GM18511 (cell line): ENCODE data around the gene GLIPR1L1.
"Not testable (repeated sequence)": the region's sequence is repeated elsewhere in the genome, so short reads cannot be mapped to it uniquely, and the experiment has no call there.

Source experiments
- ATAC-seq: cut with Tn5 transposase; IDR thresholded peaks from one replicate; pipeline ENCODE4 v1.9.1; 2021; ENCODE audit warnings: mild to moderate bottlenecking, moderate library complexity; ENCODE audit not compliant: unreplicated experiment

GLIPR1L1 gene

GRCh38 chr12:75334384-75335030 lies at the start of gene GLIPR1L1:
GLIPR1L1 (plus strand) TSS chr12:75334670; CDS start chr12:75334729, 59 bp downstream.
- ATAC-seq: peak; percentile 66

- ATAC-seq: no peak
Measured at GRCh38 chr12:75288860-75289259, 45.6 kb upstream of the GLIPR1L1 start.

GRCh38 chr12:75289753-75290152 lies 44.7 kb upstream of the GLIPR1L1 start:
- ATAC-seq: no peak

GRCh38 chr12:75291014-75291413 lies 43.5 kb upstream of the GLIPR1L1 start:
- no peak for ATAC-seq

- no peak for ATAC-seq
Measured at GRCh38 chr12:75294336-75294735, 40.1 kb upstream of the GLIPR1L1 start.

- no peak for ATAC-seq
Measured at GRCh38 chr12:75294797-75295196, 39.7 kb upstream of the GLIPR1L1 start.

GRCh38 chr12:75302225-75302624 lies 32.2 kb upstream of the GLIPR1L1 start:
- ATAC-seq: no peak

GRCh38 chr12:75302781-75303180 lies 31.7 kb upstream of the GLIPR1L1 start:
- no peak for ATAC-seq

- no peak for ATAC-seq
Measured at GRCh38 chr12:75305412-75306332, 28.8 kb upstream of the GLIPR1L1 start.

GRCh38 chr12:75308279-75308678 lies 26.2 kb upstream of the GLIPR1L1 start:
- ATAC-seq: no peak

- no peak for ATAC-seq
Measured at GRCh38 chr12:75311369-75311768, 23.1 kb upstream of the GLIPR1L1 start.

- ATAC-seq: no peak
Measured at GRCh38 chr12:75315518-75315917, 19.0 kb upstream of the GLIPR1L1 start.

GRCh38 chr12:75317784-75318183 lies 16.7 kb upstream of the GLIPR1L1 start:
- no peak for ATAC-seq

- no peak for ATAC-seq
Measured at GRCh38 chr12:75322464-75322863, 12.0 kb upstream of the GLIPR1L1 start.

GRCh38 chr12:75323663-75324062 lies 10.8 kb upstream of the GLIPR1L1 start:
- no peak for ATAC-seq

- no peak for ATAC-seq
Measured at GRCh38 chr12:75327642-75328041, 6.8 kb upstream of the GLIPR1L1 start.

- ATAC-seq: peak; percentile 85
Measured at GRCh38 chr12:75329918-75330826, 4.3 kb upstream of the GLIPR1L1 start, which contains the start of gene CAPS2. CAPS2 (minus strand) TSS chr12:75330324; CDS start chr12:75326498, 3,826 bp downstream.

- ATAC-seq: peak; percentile 56
Measured at GRCh38 chr12:75337905-75338304, 3.4 kb downstream of the GLIPR1L1 start.

GRCh38 chr12:75341873-75342272 lies 7.4 kb downstream of the GLIPR1L1 start:
- no peak for ATAC-seq

GRCh38 chr12:75345531-75345930 lies 11.1 kb downstream of the GLIPR1L1 start:
- no peak for ATAC-seq

- not testable (repeated sequence) for ATAC-seq
Measured at GRCh38 chr12:75346215-75346614, 11.7 kb downstream of the GLIPR1L1 start.
